HepG2 (cell line): ENCODE measurements around the gene PCDHGA5. TPM values are rescaled to one million over a fixed set of nuclear protein-coding genes. Genes with fewer than 3 reads are reported as not detected.
A peak's percentile ranks its signal among the peaks of the same experiment; 100 is the strongest.

Experiments used
- BHLHE40 ChIP-seq: IDR thresholded peaks from 2 replicates; pipeline ENCODE4 v1.6.1; 2011; ENCODE audit warnings: low read length, improper control_type of control experiment
- DR1 ChIP-seq: sonication (generic); formaldehyde crosslinking; IDR thresholded peaks from 2 replicates; pipeline ENCODE4 v1.8.0; 2021; ENCODE audit warnings: mild to moderate bottlenecking, missing genetic modification reagents, inconsistent platforms
- ELF3 ChIP-seq: IDR thresholded peaks from 2 replicates; pipeline ENCODE4 v1.6.1; 2016; ENCODE audit warnings: missing genetic modification reagents, missing compliant biosample characterization
- GFI1 ChIP-seq: sonication (generic); formaldehyde crosslinking; IDR thresholded peaks from 2 replicates; pipeline ENCODE4 v1.5.0; 2020; ENCODE audit warnings: missing genetic modification reagents, mild to moderate bottlenecking, borderline replicate concordance
- IRF2 ChIP-seq: IDR thresholded peaks from 2 replicates; pipeline ENCODE4 v1.6.1; 2018; ENCODE audit warnings: missing genetic modification reagents, missing compliant biosample characterization
- KDM2A ChIP-seq: sonication (generic); formaldehyde crosslinking; IDR thresholded peaks from 2 replicates; pipeline ENCODE4 v1.4.0; 2020; ENCODE audit warnings: low read depth, missing genetic modification reagents, borderline replicate concordance
- MATR3 ChIP-seq: sonication (generic); formaldehyde crosslinking; IDR thresholded peaks from 2 replicates; pipeline ENCODE4 v1.4.0; 2020; ENCODE audit warnings: missing genetic modification reagents
- MIXL1 ChIP-seq: IDR thresholded peaks from 2 replicates; pipeline ENCODE4 v1.6.1; 2016
- REL ChIP-seq: sonication (generic); formaldehyde crosslinking; conservative IDR thresholded peaks from 2 replicates; pipeline ENCODE4 v1.8.0; 2022; ENCODE audit warnings: mild to moderate bottlenecking, missing genetic modification reagents, moderate library complexity
- SALL1 ChIP-seq: sonication (generic); formaldehyde crosslinking; IDR thresholded peaks from 2 replicates; pipeline ENCODE4 v1.8.0; 2022; ENCODE audit warnings: mild to moderate bottlenecking, missing genetic modification reagents
- SALL2 ChIP-seq: sonication (generic); formaldehyde crosslinking; IDR thresholded peaks from 2 replicates; pipeline ENCODE4 v1.8.1; 2023; ENCODE audit warnings: mild to moderate bottlenecking, missing genetic modification reagents, inconsistent platforms
- SIX1 ChIP-seq: sonication (generic); formaldehyde crosslinking; IDR thresholded peaks from 2 replicates; pipeline ENCODE4 v1.4.0; 2020; ENCODE audit warnings: missing genetic modification reagents, borderline replicate concordance
- SMARCE1 ChIP-seq: fragments of 450-650 bp; IDR thresholded peaks from 2 replicates; pipeline ENCODE4 v1.6.1; 2017; ENCODE audit warnings: borderline replicate concordance
- SMC3 ChIP-seq: IDR thresholded peaks from 2 replicates; pipeline ENCODE4 v1.6.1; 2011; ENCODE audit warnings: low read length, improper control_type of control experiment
- TFDP2 ChIP-seq: sonication (generic); formaldehyde crosslinking; IDR thresholded peaks from 2 replicates; pipeline ENCODE4 v1.4.0; 2020; ENCODE audit warnings: missing genetic modification reagents
- TGIF2 ChIP-seq: IDR thresholded peaks from 2 replicates; pipeline ENCODE4 v1.6.1; 2016; ENCODE audit warnings: control low read depth, missing compliant biosample characterization
- ZBTB3 ChIP-seq: sonication (generic); formaldehyde crosslinking; IDR thresholded peaks from 2 replicates; pipeline ENCODE4 v1.4.0; 2020; ENCODE audit warnings: low read depth, mild to moderate bottlenecking, moderate library complexity, missing genetic modification reagents, borderline replicate concordance
- ZBTB34 ChIP-seq: sonication (generic); formaldehyde crosslinking; IDR thresholded peaks from 2 replicates; pipeline ENCODE4 v1.8.0; 2022; ENCODE audit warnings: mild to moderate bottlenecking, missing genetic modification reagents
- ZFP36L1 ChIP-seq: sonication (generic); formaldehyde crosslinking; IDR thresholded peaks from 2 replicates; pipeline ENCODE4 v1.8.0; 2022; ENCODE audit warnings: mild to moderate bottlenecking, missing genetic modification reagents, moderate library complexity
- ZFP90 ChIP-seq: sonication (generic); formaldehyde crosslinking; IDR thresholded peaks from 2 replicates; pipeline ENCODE4 v1.8.0; 2022; ENCODE audit warnings: missing genetic modification reagents, mild to moderate bottlenecking, inconsistent platforms, borderline replicate concordance
- ZMYM2 ChIP-seq: sonication (generic); formaldehyde crosslinking; IDR thresholded peaks from 2 replicates; pipeline ENCODE4 v1.8.0; 2022; ENCODE audit warnings: mild to moderate bottlenecking, missing genetic modification reagents
- ZNF205 ChIP-seq: IDR thresholded peaks from 2 replicates; pipeline ENCODE4 v1.6.1; 2018; ENCODE audit warnings: missing biosample characterization, missing genetic modification reagents
- ZNF496 ChIP-seq: sonication (generic); formaldehyde crosslinking; IDR thresholded peaks from 2 replicates; pipeline ENCODE4 v1.8.1; 2023; ENCODE audit warnings: mild to moderate bottlenecking, moderate library complexity, missing genetic modification reagents; ENCODE audit not compliant: insufficient replicate concordance
- ZNF550 ChIP-seq: sonication (generic); formaldehyde crosslinking; IDR thresholded peaks from 2 replicates; pipeline ENCODE4 v1.4.0; 2020; ENCODE audit warnings: mild to moderate bottlenecking, missing genetic modification reagents, borderline replicate concordance
- ZNF558 ChIP-seq: sonication (generic); formaldehyde crosslinking; IDR thresholded peaks from 2 replicates; pipeline ENCODE4 v1.9.0; 2022; ENCODE audit warnings: mild to moderate bottlenecking, missing genetic modification reagents, borderline replicate concordance
- ZNF670 ChIP-seq: sonication (generic); formaldehyde crosslinking; IDR thresholded peaks from 2 replicates; pipeline ENCODE4 v1.8.0; 2022; ENCODE audit warnings: mild to moderate bottlenecking, missing genetic modification reagents, borderline replicate concordance
- ZNF761 ChIP-seq: sonication (generic); formaldehyde crosslinking; conservative IDR thresholded peaks from 2 replicates; pipeline ENCODE4 v1.4.0; 2020; ENCODE audit warnings: mild to moderate bottlenecking, missing genetic modification reagents
- polyA plus RNA-seq, 8 experiments: library from polyadenylated mRNA; depleted of rRNA in 3 of 8; stranded (reverse) in 7 of 8; unstranded in 1 of 8; fragments of >200 nt; fragmentation: Illumina TruSeq in 4 of 8; extraction: Trizol in 4 of 8; gene quantifications; 2 replicates each; pipeline versions ENCODE4 v1.2.1 to v1.2.3, GENCODE V29; 2011 to 2016; ENCODE audit warnings: low read depth in 4 of 8, missing spikeins in 1 of 8, mixed read lengths in 1 of 8; ENCODE audit not compliant: insufficient read depth in 1 of 8
- total RNA-seq, 5 experiments: library from RNA; depleted of rRNA; stranded (reverse); fragments of >200 nt; fragmentation: Illumina TruSeq; extraction: Trizol; gene quantifications; 2 replicates each; pipeline ENCODE4 v1.2.3, GENCODE V29; 2016; ENCODE audit warnings: low read depth in 1 of 5
- TF ChIP-seq, protein P1 (sequence below): sonication (generic); formaldehyde crosslinking; IDR thresholded peaks from 2 replicates; pipeline ENCODE4 v1.4.0; 2020; ENCODE audit warnings: missing genetic modification reagents
- TF ChIP-seq, protein P2 (sequence below): sonication (generic); formaldehyde crosslinking; IDR thresholded peaks from 2 replicates; pipeline ENCODE4 v1.4.0; 2020; ENCODE audit warnings: missing genetic modification reagents, mild to moderate bottlenecking, borderline replicate concordance

PCDHGA5 gene
- total and polyA plus RNA-seq, 2 of the 13 experiments (the other 11 are each of a cell fraction or from before 2014, with no cell fraction given): 0.27 to 0.32 TPM

GRCh38 chr5:141349917-141350619, 13.9 kb upstream of the PCDHGA5 start, which contains the start of gene PCDHGB1 (continued):
- TF ChIP-seq, protein P1, sequence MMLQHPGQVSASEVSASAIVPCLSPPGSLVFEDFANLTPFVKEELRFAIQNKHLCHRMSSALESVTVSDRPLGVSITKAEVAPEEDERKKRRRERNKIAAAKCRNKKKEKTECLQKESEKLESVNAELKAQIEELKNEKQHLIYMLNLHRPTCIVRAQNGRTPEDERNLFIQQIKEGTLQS (CRISPR knock-in tag): no peak
- TF ChIP-seq ZFP90 (CRISPR knock-in tag): no peak
- no peak for TF ChIP-seq ZNF670
- TF ChIP-seq SMARCE1: no peak
- TF ChIP-seq ZFP36L1 (CRISPR knock-in tag): no peak; the same call in 1 of the 2 replicates
- no peak for TF ChIP-seq MATR3 (CRISPR knock-in tag)
- TF ChIP-seq ZBTB3: no peak
- TF ChIP-seq IRF2 (CRISPR knock-in tag): no peak; the same call in 1 of the 2 replicates
- TF ChIP-seq BHLHE40: no peak
- no peak for TF ChIP-seq DR1 (CRISPR knock-in tag)
- TF ChIP-seq ZNF496 (CRISPR knock-in tag): no peak
- TF ChIP-seq SIX1 (CRISPR knock-in tag): no peak
- no peak for TF ChIP-seq REL (CRISPR knock-in tag)
- TF ChIP-seq KDM2A (CRISPR knock-in tag): peak; percentile 44; the same call in 1 of the 2 replicates
- TF ChIP-seq SALL2 (CRISPR knock-in tag): no peak
- TF ChIP-seq ZNF205: 0 out of 2 replicates have a peak, but pooled peaks have one; percentile 35
- no peak for TF ChIP-seq TFDP2 (CRISPR knock-in tag)
- peak; percentile 18; the same call in 1 of the 2 replicates for TF ChIP-seq MIXL1 (CRISPR knock-in tag)
- no peak for TF ChIP-seq ZMYM2 (CRISPR knock-in tag)
- peak; percentile 54 for TF ChIP-seq SMC3
- TF ChIP-seq ZBTB34 (CRISPR knock-in tag): no peak
- no peak for TF ChIP-seq TGIF2 (CRISPR knock-in tag)
- no peak for TF ChIP-seq ZNF550 (CRISPR knock-in tag)
- no peak for TF ChIP-seq ZNF558
- TF ChIP-seq ZNF761 (CRISPR knock-in tag): no peak
- TF ChIP-seq GFI1 (CRISPR knock-in tag): no peak
- TF ChIP-seq, protein P2, sequence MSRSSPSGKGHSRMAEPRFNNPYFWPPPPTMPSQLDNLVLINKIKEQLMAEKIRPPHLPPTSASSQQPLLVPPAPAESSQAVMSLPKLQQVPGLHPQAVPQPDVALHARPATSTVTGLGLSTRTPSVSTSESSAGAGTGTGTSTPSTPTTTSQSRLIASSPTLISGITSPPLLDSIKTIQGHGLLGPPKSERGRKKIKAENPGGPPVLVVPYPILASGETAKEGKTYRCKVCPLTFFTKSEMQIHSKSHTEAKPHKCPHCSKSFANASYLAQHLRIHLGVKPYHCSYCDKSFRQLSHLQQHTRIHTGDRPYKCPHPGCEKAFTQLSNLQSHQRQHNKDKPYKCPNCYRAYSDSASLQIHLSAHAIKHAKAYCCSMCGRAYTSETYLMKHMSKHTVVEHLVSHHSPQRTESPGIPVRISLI: no peak
- TF ChIP-seq SALL1 (CRISPR knock-in tag): peak; percentile 8; the same call in 1 of the 2 replicates
- TF ChIP-seq ELF3 (CRISPR knock-in tag): peak; percentile 71
